GM18502 (cell line): ENCODE measurements around the gene GFOD1.
A peak's percentile ranks its signal among the peaks of the same experiment; 100 is the strongest.

Experiments
- ATAC-seq: cut with Tn5 transposase; IDR thresholded peaks from one replicate; pipeline ENCODE4 v1.9.1; 2021; ENCODE audit warnings: mild to moderate bottlenecking; ENCODE audit not compliant: unreplicated experiment, poor library complexity

Gene GFOD1

GRCh38 chr6:13429406-13429753, 58.0 kb downstream of the GFOD1 start:
- ATAC-seq: no peak

DNA sequence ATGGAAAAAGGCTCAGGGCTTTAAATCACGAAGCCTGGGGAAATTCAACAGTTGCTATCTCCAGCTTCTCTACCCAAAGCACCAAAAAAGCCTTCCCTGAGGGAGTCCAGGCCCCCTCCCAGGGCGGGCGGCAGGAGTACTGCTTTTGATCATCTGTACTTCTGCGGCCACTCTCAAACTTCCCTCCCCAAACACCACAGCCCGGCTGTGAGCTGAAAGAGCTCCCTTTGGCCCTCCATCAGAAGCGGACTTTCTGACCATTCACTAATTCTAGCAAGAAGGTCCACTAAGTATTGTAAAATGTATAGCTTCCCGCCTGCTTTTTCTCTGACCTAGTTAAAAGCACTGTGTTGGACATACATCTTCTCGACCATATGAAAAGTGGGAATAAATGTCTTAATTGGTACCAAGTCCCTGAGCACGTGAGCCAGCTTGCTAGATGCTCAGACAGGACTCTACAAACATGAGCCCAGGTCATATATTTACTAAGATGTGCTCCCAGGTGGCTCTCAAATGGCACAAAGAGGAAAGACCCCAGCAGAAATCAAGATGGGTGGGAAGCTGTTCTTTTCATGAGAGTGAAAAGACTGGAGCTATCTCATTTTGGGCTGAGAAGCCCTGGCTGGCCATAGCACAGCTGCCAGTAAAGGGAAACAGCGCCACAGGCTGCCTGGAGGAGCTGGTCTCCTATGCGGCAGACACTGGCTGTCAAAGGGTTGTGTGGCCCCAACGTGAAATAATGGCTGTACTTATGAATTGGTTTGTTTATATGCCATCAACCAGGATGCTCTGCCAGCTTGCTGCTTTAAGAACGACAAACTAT, 58.6 kb downstream of the GFOD1 start:
- peak; percentile 16 for ATAC-seq

GRCh38 chr6:13427801-13428582, 59.4 kb downstream of the GFOD1 start:
- peak; percentile 69 for ATAC-seq

DNA sequence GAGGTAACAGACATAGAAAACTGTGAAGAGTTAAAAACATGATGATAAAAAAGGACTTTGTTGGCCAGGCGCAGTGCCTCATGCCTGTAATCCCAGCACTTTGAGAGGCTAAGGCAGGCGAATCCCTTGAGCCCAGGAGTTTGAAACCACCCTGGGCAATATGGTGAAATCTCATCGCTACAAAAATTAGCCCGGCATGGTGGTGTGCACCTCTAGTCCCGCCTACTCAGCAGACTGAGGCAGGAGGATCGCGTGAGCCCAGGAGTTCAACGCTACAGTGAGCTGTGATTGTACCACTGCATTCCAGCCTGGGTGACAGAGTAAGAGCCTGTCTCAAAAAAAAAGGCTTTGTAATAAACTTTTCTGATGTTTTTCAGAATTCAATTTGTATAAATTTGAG, 60.1 kb downstream of the GFOD1 start:
- peak; percentile 27 for ATAC-seq

DNA sequence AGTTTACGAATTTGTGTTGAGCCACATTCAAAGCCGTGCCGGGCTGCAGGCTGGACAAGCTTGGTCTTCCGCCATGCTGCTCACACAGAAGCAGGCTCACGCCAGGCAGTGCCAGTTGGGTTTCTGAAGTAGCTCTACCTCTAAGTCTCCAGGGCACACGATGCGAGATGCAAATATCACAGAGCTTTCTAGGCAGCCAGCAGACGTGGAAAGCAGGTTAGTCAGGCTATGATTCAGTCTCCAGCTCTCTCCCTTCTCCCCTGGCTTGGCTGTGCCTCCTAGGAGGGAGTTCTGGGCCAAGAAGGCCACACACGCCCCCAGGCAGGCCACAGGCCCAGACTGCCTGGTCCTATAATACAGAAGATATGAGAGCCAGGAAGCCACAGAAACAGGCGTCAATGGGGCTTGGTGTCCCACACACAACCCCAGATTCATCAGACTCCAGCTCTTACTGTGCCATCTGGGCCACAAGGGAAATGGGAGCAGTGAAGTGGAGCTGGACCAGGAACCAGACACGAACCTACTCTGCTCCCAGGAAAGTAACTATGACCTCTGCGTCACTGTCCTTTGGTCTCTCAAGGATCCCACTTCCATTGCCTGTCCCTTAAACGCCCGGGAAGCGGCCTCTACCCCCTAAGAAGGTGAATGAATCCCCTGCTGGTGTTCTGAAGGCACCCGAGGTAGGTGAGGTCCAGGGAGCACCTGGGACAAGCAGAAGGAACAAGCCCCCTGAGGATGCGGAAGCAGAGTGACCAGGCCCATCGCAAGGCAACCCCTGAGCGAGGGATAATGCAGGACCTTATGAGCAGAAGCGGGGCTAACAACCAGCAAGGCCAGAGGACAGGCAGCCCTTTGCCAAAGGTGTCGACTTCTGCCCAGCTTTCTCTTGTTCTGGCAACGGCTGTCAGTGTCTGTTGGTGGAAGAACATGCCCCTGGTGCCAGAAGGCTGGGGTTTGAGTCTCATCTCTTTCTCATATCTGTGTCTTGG, 61.2 kb downstream of the GFOD1 start:
- no peak for ATAC-seq

- ATAC-seq: no peak
These were observed 62.0 kb downstream of the GFOD1 start for GRCh38 chr6:13425270-13425873.

DNA sequence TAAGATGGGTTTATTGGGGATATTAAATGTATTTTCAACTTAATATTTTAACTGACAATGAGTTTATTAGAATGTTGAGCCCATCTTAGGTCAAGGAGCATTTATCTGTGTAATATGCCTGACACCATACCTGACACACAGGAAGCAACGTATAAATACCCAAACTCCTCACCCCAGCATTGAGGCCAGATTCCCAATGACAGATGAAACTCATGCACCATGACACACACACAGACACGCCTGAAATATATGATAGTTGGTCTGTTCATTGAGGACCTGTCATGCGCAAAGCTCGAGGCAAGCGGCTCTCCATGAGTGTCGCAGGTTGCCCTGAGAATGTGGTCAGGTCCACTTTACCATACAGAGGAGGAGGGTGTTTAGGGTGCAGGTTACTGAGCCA, 64.1 kb downstream of the GFOD1 start:
- no peak for ATAC-seq

- no peak for ATAC-seq
These were observed 64.6 kb downstream of the GFOD1 start for GRCh38 chr6:13422681-13423221.

- no peak for ATAC-seq
These were observed 65.9 kb downstream of the GFOD1 start for GRCh38 chr6:13421425-13422059.

GRCh38 chr6:13420269-13420668, 67.1 kb downstream of the GFOD1 start:
- ATAC-seq: no peak

- no peak for ATAC-seq
These were observed 67.8 kb downstream of the GFOD1 start for GRCh38 chr6:13419422-13420195.

GRCh38 chr6:13418844-13419243, 68.6 kb downstream of the GFOD1 start:
- ATAC-seq: no peak

DNA sequence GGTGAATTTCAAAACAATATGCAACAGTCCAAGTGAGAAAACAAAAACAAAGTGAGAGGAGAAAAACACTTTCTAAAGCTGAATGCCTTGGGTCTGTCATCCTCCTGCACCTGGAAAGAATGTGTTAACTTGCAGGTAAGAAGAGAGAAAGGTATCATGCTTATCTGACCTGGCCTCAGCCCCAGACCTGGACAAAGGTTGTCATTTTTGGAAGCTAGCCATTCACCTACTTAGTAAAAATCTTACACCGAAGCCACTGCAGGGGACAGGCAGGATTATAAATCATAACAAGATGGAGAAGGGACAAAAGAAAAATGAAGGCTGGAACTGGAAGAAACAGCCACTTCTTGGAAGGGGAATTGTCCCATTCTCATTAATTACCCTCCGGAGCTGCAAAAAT, 69.4 kb downstream of the GFOD1 start:
- ATAC-seq: no peak

DNA sequence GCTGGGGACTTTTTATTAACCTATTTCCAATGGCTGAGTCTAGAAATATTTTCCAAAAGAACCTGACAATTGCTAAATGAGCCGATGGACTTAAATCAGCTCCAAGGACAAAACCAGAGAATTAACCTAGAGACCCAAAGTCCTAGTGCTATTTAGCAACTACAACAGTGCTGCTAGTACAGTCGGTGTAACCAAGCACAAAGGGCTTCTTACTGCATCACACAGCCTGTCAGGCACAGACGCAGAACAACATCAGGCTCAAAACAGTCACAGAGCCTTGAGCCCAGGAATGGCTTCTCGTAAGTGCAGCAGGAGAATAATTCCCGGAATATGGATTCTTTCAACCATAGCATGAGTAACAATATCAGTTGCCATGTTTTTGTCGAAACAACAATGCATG, 70.0 kb downstream of the GFOD1 start:
- no peak for ATAC-seq

DNA sequence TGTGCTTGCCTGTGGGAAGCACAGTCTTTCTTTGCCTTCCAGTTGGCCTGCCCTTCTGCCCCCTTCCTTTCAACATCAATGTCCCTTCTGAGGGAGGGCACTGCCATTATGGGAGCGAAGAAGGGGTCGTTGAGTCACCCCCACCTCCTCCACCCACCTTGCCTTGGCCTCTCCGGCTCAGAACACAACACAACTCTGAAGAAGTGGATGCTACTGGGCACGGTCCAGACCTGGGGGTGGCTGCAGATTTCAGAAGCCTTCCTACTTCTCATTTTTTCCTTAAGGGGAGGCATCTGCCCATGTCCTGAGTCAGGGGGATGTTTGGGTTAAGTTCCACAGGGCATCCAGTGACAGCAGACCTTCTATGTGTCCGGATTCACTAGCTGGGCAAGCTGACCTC, 72.1 kb downstream of the GFOD1 start:
- no peak for ATAC-seq

DNA sequence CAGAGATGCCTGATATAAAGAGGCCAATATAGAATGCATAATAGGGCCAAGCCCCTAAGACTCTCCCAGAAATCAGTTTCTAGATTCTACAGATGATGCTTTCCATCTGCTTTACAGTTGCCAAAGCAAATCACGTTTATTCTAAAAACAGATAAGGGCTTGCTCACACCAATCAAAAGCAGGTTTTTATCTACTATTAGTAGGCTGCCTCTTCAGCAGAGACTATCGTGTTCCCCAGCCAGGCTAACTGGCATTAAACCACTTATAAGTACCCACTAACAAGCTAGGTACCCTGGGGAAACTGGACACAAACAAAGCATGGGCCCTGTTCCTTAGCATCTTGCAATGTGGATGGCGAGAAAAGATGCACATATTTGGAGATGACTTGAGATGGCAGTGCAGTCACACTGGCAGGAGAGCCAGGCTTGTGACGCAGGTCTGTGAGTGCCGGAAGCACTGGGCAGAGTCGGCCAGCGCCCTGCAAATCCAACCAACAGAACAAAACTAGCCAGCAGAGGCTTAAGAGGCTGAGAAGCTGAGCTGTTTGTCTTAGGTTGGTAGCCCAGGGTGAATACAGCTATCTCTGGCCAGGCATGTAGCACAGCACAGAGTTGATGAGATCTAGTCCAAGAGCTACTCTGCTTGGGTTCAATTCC, 73.4 kb downstream of the GFOD1 start:
- no peak for ATAC-seq

DNA sequence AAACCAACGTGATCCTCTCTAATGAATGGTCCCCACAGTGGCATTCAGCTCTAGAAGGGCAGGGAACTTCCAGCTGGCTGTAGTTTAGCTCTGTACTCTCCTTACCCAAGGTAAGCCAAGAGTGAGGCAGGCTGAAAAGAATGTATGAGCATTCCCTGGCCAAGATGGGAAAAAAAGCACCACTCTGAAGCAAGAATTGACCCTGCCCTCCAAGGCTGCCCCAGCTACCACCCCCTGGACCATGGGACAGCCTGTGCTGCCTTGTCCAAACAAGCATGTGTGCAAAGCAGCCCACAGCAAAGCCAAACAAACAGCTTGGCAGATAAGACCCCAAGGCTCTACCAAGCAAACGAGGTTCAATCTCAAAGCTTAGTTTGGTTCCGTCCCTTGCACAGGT, 73.9 kb downstream of the GFOD1 start:
- ATAC-seq: no peak
